Heart left ventricle (tissue), 13 donors: ENCODE results near the gene GLT6D1.

Source experiments
- POLR2A ChIP-seq, 2 donors: fragments of 450-650 bp; IDR thresholded peaks; one replicate each; pipeline ENCODE4 v1.6.1; 2017; ENCODE audit warnings: antibody characterized with exemption in 2 of 2, mild to moderate bottlenecking in 2 of 2, moderate library complexity in 2 of 2
- TF ChIP-seq, protein P1 (sequence below), 12 donors: fragments of 200-600 bp; sonication (generic) in 4 of 12; IDR thresholded peaks; one replicate each; pipeline versions ENCODE4 v1.5.0 to v1.8.0; 2018 to 2022; ENCODE audit warnings: antibody characterized with exemption in 12 of 12, mild to moderate bottlenecking in 5 of 12
- donor health status: ischemic (EF 13 %, LVEDD 7.1; RV severe dilation, severe dysfunction).
- donor health status: DM: no; HTN: yes; CAD: no.
- donor health status: DM: no; HTN: no; CAD: no.
- donor health status: ischemic (EF 25% LVEDD 6.9; RV normal size, moderate dysfunction).
- donor health status: ischemic (EF 25% LVEDD 5.7; RV mildly dilated, moderate dysfunction).
- donor health status: ischemic (EF 35%, LVEDD 5.7; RV mildly dilated, moderate dysfunction).
- donor health status: nonischemic (EF 11% LVEDD 7.7; RV severe dilation, severe dysfunction).
- donor health status: DM: yes; HTN: yes; CAD: no.
- donor health status: PGD.
- donor health status: ischemic (EF 29% LVEDD 5.4; RV normal size, mild dysfunction).
- donor health status: nonischemic (EF 23%, LVEDD 6.1; RV moderate dilation, normal function).

DNA sequence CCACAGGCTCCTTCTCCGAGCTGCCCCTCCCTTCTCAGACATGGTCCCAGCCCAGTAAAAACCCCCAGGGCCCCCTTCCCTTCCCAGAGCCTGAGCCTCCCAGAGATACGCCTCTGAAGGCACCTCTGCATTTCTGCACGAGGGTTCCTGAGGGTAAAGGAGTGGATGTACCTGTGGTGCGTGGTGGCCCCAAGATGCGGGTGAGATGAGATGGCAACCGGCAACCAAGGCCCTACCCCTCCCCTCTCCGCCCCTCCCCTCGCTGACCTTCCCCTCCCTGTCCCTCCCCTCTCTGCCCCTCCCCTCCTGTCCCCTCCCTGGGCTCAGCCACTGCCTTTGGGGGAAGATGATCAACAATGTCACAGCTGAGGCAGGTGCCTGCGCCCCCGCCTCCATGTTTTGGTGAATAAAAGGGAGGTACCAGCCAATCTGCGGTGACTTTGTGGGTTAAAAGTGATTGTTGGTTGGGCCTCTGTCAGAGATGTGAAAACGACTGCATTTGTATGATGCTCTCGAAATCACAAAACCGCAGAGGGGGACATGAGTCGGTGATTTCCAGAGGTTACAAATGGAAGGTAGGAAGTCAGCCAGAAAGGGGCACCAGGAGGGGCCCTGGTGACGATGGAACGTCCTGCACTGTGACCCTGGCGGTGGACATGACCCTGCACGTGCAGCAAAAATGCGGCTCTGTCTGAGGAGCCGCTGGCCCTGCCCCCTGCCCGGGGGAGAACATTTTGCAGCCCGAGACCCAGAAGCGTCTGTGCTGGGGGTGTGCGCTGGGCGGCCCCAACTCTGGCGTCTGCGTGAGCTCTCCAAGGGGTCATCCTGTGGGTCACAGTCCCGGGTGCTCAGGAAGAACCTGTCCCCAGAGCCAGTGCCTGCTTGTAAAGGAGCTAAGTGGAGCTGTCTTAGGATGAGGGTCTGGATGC, 27.5 kb upstream of the GLT6D1 start:
- TF ChIP-seq, protein P1, sequence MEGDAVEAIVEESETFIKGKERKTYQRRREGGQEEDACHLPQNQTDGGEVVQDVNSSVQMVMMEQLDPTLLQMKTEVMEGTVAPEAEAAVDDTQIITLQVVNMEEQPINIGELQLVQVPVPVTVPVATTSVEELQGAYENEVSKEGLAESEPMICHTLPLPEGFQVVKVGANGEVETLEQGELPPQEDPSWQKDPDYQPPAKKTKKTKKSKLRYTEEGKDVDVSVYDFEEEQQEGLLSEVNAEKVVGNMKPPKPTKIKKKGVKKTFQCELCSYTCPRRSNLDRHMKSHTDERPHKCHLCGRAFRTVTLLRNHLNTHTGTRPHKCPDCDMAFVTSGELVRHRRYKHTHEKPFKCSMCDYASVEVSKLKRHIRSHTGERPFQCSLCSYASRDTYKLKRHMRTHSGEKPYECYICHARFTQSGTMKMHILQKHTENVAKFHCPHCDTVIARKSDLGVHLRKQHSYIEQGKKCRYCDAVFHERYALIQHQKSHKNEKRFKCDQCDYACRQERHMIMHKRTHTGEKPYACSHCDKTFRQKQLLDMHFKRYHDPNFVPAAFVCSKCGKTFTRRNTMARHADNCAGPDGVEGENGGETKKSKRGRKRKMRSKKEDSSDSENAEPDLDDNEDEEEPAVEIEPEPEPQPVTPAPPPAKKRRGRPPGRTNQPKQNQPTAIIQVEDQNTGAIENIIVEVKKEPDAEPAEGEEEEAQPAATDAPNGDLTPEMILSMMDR (IDR thresholded peaks at IDR 0.05), result no peak
- no peak for TF ChIP-seq POLR2A (IDR thresholded peaks at IDR 0.05)
